ENCODE data around the gene PARD3B. TPM values are rescaled to one million over a fixed set of nuclear protein-coding genes. Genes with fewer than 3 reads are reported as not detected.
"Not testable (repeated sequence)": the region's sequence is repeated elsewhere in the genome, so short reads cannot be mapped to it uniquely, and the experiment has no call there.

Gene PARD3B
- total and polyA plus RNA-seq, 8 donors = 18.5 to 24.6 (median 21.1) TPM

GRCh38 chr2:205216092-205216491 lies 670.8 kb downstream of the PARD3B start:
- no peak overlapping the region for H3K27ac ChIP-seq
- no peak overlapping the region for H3K4me3 ChIP-seq
- no peaks in the 10 kb centered on the region for H3K36me3 ChIP-seq
- ATAC-seq (no peak), DNase-seq (no peak)
- no peaks in the 10 kb centered on the region for H3K9me3 ChIP-seq
- no peaks in the 10 kb centered on the region for H3K4me1 ChIP-seq
- no peak for TF ChIP-seq CTCF (IDR thresholded peaks at IDR 0.05)
- no peaks in the 10 kb centered on the region for H3K27me3 ChIP-seq
- intact Hi-C loops (cut with DNase I) = no loop called here

GRCh38 chr2:205216580-205216979 lies 671.3 kb downstream of the PARD3B start:
- no peaks in the 10 kb centered on the region for H3K36me3 ChIP-seq
- H3K4me1 ChIP-seq = no peaks in the 10 kb centered on the region
- no peaks in the 10 kb centered on the region for H3K27me3 ChIP-seq
- TF ChIP-seq CTCF (IDR thresholded peaks at IDR 0.05) = no peak
- no peaks in the 10 kb centered on the region for H3K9me3 ChIP-seq
- no peak overlapping the region for H3K27ac ChIP-seq
- intact Hi-C loops (cut with DNase I) = no loop called here
- ATAC-seq (no peak), DNase-seq (no peak)
- no peak overlapping the region for H3K4me3 ChIP-seq

- no peaks in the 10 kb centered on the region for H3K9me3 ChIP-seq
- H3K36me3 ChIP-seq = no peaks in the 10 kb centered on the region
- intact Hi-C loops (cut with DNase I) = no loop called here
- no peak overlapping the region for H3K27ac ChIP-seq
- TF ChIP-seq CTCF (IDR thresholded peaks at IDR 0.05) = no peak
- H3K27me3 ChIP-seq = no peaks in the 10 kb centered on the region
- DNase-seq = no peak
- no peak for ATAC-seq
- no peaks in the 10 kb centered on the region for H3K4me1 ChIP-seq
- no peak overlapping the region for H3K4me3 ChIP-seq
Measured at GRCh38 chr2:205217004-205217403, 671.7 kb downstream of the PARD3B start.

GRCh38 chr2:205218056-205218455 lies 672.8 kb downstream of the PARD3B start:
- Histone ChIP-seq H3K4me1 (no peaks in the 10 kb centered on the region), H3K4me3 (no peak overlapping the region), H3K27ac (no peak overlapping the region), H3K27me3 (no peaks in the 10 kb centered on the region), H3K36me3 (no peaks in the 10 kb centered on the region), H3K9me3 (no peaks in the 10 kb centered on the region)
- DNase-seq = no peak
- TF ChIP-seq CTCF (IDR thresholded peaks at IDR 0.05) = no peak
- ATAC-seq = no peak
- intact Hi-C loops (cut with DNase I) = no loop called here

GRCh38 chr2:205218816-205219215 lies 673.5 kb downstream of the PARD3B start:
- H3K36me3 ChIP-seq; ATAC-seq; H3K27me3 ChIP-seq; H3K27ac ChIP-seq; intact Hi-C loops (cut with DNase I); H3K4me1 ChIP-seq; H3K9me3 ChIP-seq; H3K4me3 ChIP-seq; DNase-seq: not testable (repeated sequence)

GRCh38 chr2:205220559-205220958 lies 675.3 kb downstream of the PARD3B start:
- H3K4me3 ChIP-seq = no peak overlapping the region
- no peaks in the 10 kb centered on the region for H3K27me3 ChIP-seq
- H3K27ac ChIP-seq = no peak overlapping the region
- DNase-seq (no peak), ATAC-seq (no peak)
- H3K4me1 ChIP-seq = no peaks in the 10 kb centered on the region
- intact Hi-C loops (cut with DNase I) = no loop called here
- TF ChIP-seq CTCF (IDR thresholded peaks at IDR 0.05) = no peak
- no peaks in the 10 kb centered on the region for H3K36me3 ChIP-seq
- no peaks in the 10 kb centered on the region for H3K9me3 ChIP-seq
